Kidney (tissue), 14 donors: ENCODE results near the gene RERE. TPM values are rescaled to one million over a fixed set of nuclear protein-coding genes. Genes with fewer than 3 reads are reported as not detected.

Experiments used
- DNase-seq, 5 donors: peaks; one replicate each; pipeline ENCODE4 v3.0.0-alpha.2; 2013 to 2020
- FAIRE-seq: peaks from 2 replicates; lab custom pipeline; 2012; peaks lifted over from hg19 to GRCh38; lab: Jason Lieb, UNC
- H3K27ac ChIP-seq, 2 donors: one replicate each; pipeline ENCODE4 v1.7.0; 2013; ENCODE audit warnings: low read depth in 2 of 2, low read length in 2 of 2, inconsistent platforms in 1 of 2
- H3K27me3 ChIP-seq: one replicate; pipeline ENCODE4 v1.7.1; 2013; ENCODE audit warnings: low read length, inconsistent platforms; ENCODE audit not compliant: control insufficient read depth, insufficient read depth
- H3K36me3 ChIP-seq, 3 donors: one replicate each; pipeline versions ENCODE4 v1.7.0 to v1.7.1; 2013; ENCODE audit warnings: low read length in 3 of 3, control low read depth in 1 of 3, inconsistent platforms in 1 of 3; ENCODE audit not compliant: insufficient read depth in 3 of 3, control insufficient read depth in 2 of 3
- H3K4me1 ChIP-seq, 3 donors: one replicate each; pipeline versions ENCODE4 v1.7.0 to v1.7.1; 2013; ENCODE audit warnings: low read length in 3 of 3, inconsistent platforms in 1 of 3, low read depth in 1 of 3; ENCODE audit not compliant: control insufficient read depth in 2 of 3, insufficient read depth in 2 of 3
- H3K4me3 ChIP-seq, 3 donors: one replicate each; pipeline versions ENCODE4 v1.7.0 to v1.8.1; 2013; ENCODE audit warnings: low read length in 3 of 3, control low read depth in 1 of 3, inconsistent platforms in 1 of 3
- H3K9ac ChIP-seq, 3 donors: one replicate each; pipeline versions ENCODE4 v1.7.0 to v1.7.1; 2013; ENCODE audit warnings: low read length in 3 of 3, control low read depth in 1 of 3, inconsistent platforms in 1 of 3
- H3K9me3 ChIP-seq, 3 donors: one replicate each; pipeline versions ENCODE4 v1.7.0 to v1.7.1; 2013; ENCODE audit warnings: low read length in 3 of 3, control low read depth in 1 of 3, inconsistent platforms in 1 of 3; ENCODE audit not compliant: control insufficient read depth in 2 of 3, insufficient read depth in 1 of 3
- intact Hi-C: fragments of 100-400 bp; cut with DNase I; formaldehyde crosslinking; loops from one replicate; pipeline ENCODE4 v1.11.1; 2022
- polyA plus RNA-seq: library from polyadenylated mRNA; stranded (reverse); fragments of 350-450 nt; fragmentation: Illumina TruSeq; extraction: RNeasy Lipid Tissue Mini Kit (QIAGEN cat#74804); gene quantifications from one replicate; pipeline ENCODE4 v1.2.3, GENCODE V29; 2014; ENCODE audit warnings: low read depth, low replicate concordance; ENCODE audit not compliant: insufficient read depth
- total RNA-seq: library from RNA; stranded (reverse); fragmentation: NEBNext Ultra II Directional; extraction: Animal tissue kit (Norgen Biotek cat#: 25700); gene quantifications from one replicate; pipeline ENCODE4 v1.2.1, GENCODE V29; 2021
- TF ChIP-seq, protein P1 (sequence below): IDR thresholded peaks from 3 replicates; pipeline ENCODE4 v1.5.1; 2012; ENCODE audit warnings: mild to moderate bottlenecking, moderate library complexity, borderline replicate concordance; ENCODE audit not compliant: insufficient read depth; ENCODE audit errors: extremely low read depth
- donor health status: control.
- donor health status: control.
- donor health status: control.
- donor health status: control.
- donor health status: control.
- donor health status: DM: yes; HTN: yes; CAD: no.
- donor health status: Normal renal cell carcinoma (clear cell type).

Gene RERE
- total and polyA plus RNA-seq, 2 donors from 2014 or later = 37.2 to 176 TPM

DNA sequence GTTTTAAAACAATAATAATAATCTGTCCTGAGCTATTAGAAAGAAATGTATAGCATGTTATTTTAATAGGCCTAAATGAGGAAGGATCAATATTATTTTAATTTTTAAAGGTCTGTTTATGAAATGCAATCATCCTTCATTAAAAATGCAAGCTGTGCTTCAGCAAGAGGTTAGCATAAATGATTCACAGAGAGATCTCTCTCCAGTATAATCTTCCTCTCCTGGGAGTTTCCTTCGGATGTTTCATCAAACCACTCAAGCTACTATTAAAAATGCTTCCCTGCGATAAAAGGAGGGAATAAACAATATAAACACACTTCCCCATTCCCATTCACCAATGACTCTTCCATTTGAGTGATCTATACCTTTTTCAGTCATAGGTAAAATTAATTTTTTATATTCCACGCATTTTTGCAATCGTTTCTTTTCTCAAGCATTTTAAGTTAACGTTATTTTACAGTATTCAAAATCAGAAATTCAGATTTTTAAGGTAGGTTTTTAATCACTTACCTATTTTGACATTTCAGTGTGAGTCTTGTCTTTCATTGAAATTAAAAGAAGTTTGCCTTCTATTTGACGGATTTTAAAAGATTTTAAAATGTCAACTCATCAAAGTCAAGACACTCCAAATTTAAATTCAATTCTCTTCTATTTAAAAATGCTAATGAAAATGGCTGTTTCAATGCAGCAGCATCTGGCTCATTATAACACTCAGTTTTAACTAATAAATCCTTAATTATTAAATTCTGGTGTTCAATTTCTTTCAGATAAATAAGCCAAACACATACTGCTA lies 64.3 kb downstream of the RERE start:
- Histone ChIP-seq H3K4me1 (peaks cover 3 to 18% (median 8%) of the 10 kb centered on the region in 3 donors), H3K9me3 (no peaks in the 10 kb centered on the region), H3K9ac (no peak overlapping the region), H3K27me3 (no peaks in the 10 kb centered on the region), H3K36me3 (no peaks in the 10 kb centered on the region), H3K4me3 (no peak overlapping the region), H3K27ac (no peak overlapping the region)
- FAIRE-seq (peak; percentile 91), DNase-seq (no peak)
- TF ChIP-seq, protein P1, sequence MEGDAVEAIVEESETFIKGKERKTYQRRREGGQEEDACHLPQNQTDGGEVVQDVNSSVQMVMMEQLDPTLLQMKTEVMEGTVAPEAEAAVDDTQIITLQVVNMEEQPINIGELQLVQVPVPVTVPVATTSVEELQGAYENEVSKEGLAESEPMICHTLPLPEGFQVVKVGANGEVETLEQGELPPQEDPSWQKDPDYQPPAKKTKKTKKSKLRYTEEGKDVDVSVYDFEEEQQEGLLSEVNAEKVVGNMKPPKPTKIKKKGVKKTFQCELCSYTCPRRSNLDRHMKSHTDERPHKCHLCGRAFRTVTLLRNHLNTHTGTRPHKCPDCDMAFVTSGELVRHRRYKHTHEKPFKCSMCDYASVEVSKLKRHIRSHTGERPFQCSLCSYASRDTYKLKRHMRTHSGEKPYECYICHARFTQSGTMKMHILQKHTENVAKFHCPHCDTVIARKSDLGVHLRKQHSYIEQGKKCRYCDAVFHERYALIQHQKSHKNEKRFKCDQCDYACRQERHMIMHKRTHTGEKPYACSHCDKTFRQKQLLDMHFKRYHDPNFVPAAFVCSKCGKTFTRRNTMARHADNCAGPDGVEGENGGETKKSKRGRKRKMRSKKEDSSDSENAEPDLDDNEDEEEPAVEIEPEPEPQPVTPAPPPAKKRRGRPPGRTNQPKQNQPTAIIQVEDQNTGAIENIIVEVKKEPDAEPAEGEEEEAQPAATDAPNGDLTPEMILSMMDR = no peak
- intact Hi-C loops = no loop called here

- FAIRE-seq = no peak
- H3K27ac ChIP-seq = no peak overlapping the region
- no peaks in the 10 kb centered on the region for H3K36me3 ChIP-seq
- peaks cover 3 to 18% (median 8%) of the 10 kb centered on the region in 3 donors for H3K4me1 ChIP-seq
- TF ChIP-seq, protein P1 = no peak
- no peaks in the 10 kb centered on the region for H3K9me3 ChIP-seq
- H3K27me3 ChIP-seq = no peaks in the 10 kb centered on the region
- no peak overlapping the region for H3K9ac ChIP-seq
- intact Hi-C loops = no loop called here
- H3K4me3 ChIP-seq = peak overlapping the region in 1 of 3 donors; percentile 33
- no peak for DNase-seq
Observed at GRCh38 chr1:8752411-8752810, 65.0 kb downstream of the RERE start.

GRCh38 chr1:8751984-8752383 lies 65.5 kb downstream of the RERE start:
- H3K9ac ChIP-seq = no peak overlapping the region
- peaks cover 3 to 18% (median 8%) of the 10 kb centered on the region in 3 donors for H3K4me1 ChIP-seq
- H3K27ac ChIP-seq = no peak overlapping the region
- H3K36me3 ChIP-seq = no peaks in the 10 kb centered on the region
- H3K27me3 ChIP-seq = no peaks in the 10 kb centered on the region
- H3K9me3 ChIP-seq = no peaks in the 10 kb centered on the region
- FAIRE-seq (no peak), DNase-seq (no peak)
- TF ChIP-seq, protein P1 = no peak
- H3K4me3 ChIP-seq = peak overlapping the region in 1 of 3 donors; percentile 33
- intact Hi-C loops = no loop called here
